ENCODE measurements around the gene ARL8A. TPM values are rescaled to one million over a fixed set of nuclear protein-coding genes. Genes with fewer than 3 reads are reported as not detected.
A peak's percentile ranks its signal among the peaks of the same experiment; 100 is the strongest.
"Not testable (repeated sequence)": the region's sequence is repeated elsewhere in the genome, so short reads cannot be mapped to it uniquely, and the experiment has no call there.

ARL8A gene
- 10 to 100 TPM; 43.9 to 49.3 (median 44.9) TPM for polyA plus RNA-seq (ENCODE audit: insufficient read length in 4 of 4)

DNA sequence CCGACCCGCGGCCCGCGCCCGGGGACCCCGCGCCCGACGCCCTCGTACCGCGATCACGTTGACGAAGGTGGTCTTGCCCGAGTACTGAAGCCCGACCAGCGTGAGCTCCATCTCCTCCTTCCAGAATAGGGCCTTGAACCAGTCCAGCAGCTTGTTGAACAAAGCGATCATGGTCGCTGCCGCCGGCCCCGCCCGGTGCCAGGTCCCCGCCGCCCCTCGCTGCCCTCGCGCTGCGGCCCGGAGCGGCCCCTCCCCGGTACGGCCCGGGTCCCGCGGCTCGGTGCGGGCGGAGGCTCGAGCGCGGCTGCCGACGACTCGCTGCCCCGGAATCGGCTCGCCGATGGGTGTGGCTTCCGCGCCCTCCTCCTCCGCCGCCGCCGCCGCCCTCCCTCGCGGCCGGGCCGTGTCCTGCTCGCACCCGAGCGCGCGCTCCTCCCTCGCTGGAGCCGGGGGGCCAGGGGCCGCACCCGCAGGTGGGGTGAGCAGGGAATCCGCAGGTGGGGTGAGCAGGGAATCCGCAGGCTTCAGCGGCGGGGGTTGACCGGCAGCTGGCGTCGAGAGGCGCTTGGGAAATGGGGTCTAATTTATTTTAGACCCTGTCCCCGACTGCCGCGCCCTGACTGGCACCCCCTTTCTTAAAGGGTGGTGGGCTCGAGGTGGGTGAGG is at the start of gene ARL8A:
TSS of gene ARL8A (minus strand) at position 336 of the 666 bp plus-strand sequence. CDS start at position 171, 165 bp downstream.
- DNase-seq (ENCODE audit: low read depth in 4 of 4, low spot score in 2 of 4): no peak

DNA sequence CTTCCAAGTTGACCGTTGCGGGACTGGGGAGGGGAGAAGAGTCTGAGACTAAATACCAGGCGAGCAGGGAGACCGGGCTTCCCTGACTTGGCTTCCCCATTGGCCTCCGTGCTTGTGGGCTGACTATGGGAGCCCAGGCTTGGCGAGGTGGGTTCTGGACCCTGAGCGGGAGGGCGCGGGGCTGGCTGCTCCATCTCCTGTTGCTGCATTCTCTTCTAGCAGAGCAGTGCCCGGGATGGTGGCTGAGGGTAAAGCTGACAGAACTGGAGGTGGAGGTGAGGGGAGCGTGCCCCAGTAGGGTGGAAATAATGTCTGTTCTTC is 49.8 kb upstream of the ARL8A start:
- DNase-seq (ENCODE audit: low read depth in 4 of 4, low spot score in 2 of 4): no peak

DNA sequence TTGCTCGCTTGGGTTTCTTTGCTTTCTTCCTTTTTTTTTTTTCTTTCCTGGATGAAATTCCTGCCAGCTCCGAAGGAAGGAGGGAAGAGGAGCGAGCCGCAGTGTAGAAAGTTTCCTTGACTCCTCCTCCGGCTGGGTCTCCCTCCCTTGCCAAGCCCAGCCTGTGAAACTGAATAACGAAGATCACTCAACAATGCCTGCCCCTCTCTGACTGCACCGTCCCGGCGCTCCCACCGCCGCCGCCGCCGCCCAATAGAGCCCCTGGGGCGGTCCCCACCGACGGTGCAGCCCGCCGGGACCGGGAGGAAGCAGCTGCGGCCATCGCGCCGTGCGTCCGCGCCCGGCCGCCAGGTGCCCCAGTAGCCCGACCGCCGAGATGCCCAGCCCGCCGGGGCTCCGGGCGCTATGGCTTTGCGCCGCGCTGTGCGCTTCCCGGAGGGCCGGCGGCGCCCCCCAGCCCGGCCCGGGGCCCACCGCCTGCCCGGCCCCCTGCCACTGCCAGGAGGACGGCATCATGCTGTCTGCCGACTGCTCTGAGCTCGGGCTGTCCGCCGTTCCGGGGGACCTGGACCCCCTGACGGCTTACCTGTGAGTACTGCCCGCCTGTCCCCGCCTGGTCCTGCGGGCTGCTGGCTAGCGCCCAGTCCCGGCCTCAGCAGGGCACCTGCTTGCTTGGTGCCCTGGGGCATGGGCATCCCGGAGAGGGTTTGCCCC is 49.2 kb upstream of the ARL8A start, which contains the start of gene LGR6:
TSS of gene LGR6 (plus strand) at position 186 of the 714 bp plus-strand sequence. CDS start at position 377, 191 bp downstream.
- DNase-seq (ENCODE audit: low read depth in 4 of 4, low spot score in 2 of 4): no peak

DNA sequence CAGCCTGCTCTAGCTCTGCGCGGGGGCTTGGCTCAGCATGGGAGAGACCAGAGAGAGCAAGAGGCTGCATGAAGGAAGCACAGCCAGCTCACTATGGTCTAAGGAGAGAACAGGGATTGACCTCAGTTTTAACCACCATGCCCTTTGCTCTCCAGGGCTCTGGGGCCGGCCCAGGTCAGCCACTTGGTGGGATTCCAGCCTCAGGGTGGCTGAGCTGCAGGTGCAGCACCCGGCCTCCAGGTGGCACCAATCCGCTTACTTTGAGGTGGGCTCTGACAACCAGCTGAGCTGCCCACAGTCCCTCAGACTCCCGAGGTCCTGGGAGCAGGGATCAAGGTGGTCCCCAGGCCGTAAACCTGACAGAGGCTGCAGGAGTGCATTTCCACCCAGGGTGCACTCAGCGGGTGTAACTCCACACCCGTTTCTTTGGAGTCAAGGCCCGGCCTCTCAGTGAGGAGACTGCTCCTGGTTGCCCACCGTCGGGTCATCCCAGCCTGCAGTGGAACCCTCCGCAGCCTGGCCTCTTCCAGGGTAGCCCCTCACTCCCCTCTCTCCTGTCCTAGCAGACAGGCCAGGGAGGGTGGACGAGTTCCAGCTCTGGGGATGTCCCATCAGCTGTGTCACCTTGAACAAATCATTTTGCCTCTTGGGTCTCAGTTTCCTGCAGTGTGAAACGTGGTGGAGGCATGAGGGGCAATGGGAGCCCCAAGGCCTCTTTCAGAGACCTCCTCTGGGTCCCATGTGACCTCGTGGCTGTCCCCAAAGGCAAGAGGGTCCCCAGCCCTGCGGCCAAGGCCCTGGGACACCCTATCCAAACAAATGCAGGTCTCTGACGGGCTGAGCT is 48.5 kb upstream of the ARL8A start:
- DNase-seq (ENCODE audit: low read depth in 4 of 4, low spot score in 2 of 4): no peak

DNA sequence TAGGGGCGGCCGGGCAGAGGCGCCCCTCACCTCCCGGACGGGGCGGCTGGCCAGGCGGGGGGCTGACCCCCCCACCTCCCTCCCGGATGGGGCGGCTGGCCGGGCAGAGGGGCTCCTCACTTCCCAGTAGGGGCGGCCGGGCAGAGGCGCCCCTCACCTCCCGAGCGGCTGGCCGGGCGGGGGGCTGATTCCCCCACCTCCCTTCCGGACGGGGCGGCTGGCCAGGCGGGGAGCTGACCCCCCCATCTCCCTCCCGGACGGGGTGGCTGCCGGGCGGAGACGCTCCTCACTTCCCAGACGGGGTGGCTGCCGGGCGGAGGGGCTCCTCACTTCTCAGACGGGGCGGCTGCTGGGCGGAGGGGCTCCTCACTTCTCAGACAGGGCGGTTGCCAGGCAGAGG is 46.9 kb upstream of the ARL8A start:
- DNase-seq (ENCODE audit: low read depth in 4 of 4, low spot score in 2 of 4): not testable (repeated sequence)

DNA sequence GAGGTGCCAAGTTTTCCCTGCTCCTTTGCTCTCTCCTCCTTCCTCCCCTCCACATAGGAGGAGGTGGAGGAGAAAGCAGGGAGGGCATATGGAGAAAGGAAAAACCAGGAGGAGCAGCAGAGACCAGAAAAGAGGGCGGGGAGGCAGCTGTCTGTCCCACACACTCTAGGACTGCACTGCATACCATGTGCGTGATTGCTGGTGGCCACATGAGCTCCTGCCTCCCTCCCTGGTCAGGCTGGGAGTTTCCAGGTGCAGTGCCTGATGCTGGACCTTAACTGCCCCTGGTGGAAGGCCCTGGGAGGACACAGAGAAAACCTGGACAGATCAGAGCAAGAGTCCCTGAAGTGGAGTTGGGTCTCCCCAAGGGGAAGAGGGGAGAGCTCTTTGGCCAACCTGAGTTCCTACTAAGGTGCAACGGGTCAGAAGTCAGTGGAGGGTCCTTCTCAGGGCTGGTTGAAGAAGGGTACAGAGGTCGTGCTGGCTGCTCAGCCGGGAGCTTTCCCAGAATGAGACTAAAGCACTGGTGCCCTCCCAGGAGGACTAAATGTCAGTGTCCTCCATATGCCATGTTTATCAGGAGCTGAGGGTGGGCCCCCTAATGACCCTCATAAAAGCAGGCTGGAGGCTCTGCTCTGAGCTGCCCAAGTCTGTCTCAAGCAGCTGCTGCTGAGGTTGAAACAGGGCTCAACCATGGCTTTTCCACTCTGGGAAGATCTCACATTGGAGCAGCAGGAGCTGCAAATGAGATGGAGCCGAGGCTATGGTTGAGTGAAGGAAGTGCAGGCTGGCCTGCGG is 45.6 kb upstream of the ARL8A start:
- no peak for DNase-seq (ENCODE audit: low read depth in 4 of 4, low spot score in 2 of 4)

DNA sequence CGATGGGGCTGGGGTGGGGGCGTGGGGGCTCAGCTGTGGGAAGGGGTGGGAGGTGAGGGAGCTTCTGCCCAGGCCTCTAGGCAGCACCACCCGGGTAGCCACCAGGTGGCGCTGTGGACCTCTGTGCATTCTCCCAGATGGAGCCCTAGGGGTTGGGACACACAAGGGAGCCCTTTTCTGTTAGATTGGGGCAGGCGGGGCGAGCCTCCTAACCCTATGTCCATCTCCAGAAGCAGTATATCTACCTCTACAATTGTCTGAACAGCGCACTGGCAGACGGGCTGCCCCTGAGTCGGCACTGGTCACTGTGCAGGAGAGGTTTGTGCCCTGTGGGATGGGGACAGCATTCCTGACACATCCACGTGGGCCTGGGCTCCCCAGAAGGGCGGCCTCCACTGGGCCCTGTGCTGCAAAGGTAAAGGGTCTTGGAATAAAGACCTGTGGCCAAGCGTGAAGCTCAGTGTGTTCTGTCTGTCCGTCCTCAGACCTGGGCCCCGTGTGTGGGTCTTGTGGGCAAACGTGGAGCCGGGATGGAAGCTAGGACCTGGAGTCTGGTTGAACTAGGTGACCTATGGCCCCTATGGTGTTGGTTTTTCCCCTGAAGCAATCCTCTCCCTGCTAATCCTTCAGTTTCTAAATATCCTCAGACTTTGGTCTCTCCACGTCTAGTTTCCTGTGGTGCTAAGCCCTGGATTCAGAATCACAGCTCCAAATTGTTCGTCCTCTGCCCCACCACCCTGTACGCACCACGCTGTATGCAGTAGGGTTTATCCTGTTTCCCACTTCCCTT is 44.7 kb upstream of the ARL8A start:
- no peak for DNase-seq (ENCODE audit: low read depth in 4 of 4, low spot score in 2 of 4)

DNA sequence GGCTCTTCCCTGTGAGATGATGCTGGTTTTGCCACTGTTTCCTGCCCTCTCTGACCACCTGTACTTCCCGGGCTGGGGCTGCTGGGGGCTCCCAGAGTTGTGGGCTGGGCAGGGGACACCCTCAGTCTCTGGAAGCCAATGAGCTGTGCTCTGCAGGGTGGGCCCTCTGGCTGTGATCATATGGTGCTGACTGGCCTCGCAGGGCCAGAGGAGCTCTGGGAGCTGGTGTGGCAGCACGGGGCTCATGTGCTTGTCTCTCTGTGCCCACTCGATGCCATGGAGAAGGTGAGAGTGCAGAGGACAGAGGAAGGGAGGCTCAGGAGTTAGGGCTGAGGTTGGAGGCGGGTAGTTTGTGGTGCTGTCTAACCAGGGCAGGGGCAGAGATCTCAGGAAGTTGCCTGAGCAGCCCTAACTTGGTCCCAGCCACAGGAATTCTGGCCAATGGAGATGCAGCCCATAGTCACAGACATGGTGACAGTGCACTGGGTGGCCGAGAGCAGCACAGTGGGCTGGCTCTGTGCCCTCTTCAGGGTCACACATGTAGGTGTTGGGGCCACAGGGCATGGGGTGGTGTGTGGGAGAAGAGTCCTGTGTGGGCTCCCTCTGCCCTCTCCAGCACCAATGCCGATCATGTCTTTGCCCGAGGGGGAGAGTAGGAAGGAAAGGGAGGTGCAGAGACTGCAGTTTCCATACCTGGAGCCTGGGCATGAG is 43.3 kb upstream of the ARL8A start:
- no peak for DNase-seq (ENCODE audit: low read depth in 4 of 4, low spot score in 2 of 4)

DNA sequence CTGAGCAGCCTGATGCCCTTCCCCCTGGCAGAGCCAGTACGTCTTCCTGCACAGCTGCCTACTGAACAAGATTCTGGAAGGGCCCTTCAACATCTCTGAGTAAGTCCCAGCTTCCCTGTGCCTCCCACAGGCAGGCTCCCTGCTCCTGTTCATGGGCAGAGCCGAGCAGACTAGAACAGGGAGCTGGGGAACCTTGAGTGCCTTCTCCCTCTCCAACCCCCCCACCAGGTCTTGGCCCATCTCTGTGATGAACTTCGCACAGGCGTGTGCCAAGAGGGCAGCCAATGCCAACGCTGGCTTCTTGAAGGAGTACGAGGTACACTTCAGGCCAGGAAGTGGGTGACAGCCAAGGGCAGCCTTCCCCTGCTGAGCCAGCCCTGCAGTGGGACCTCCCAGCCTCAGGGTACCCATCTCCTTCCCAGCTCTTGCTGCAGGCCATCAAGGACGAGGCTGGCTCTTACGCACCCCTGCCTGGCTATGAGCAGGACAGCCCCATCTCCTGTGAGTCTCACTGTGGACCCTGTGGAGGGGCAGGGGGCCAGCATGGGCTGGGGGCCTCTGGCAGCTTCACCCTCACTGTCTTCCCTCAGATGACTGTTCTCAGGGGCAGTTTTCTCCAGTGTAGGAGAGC is 42.6 kb upstream of the ARL8A start:
- DNase-seq (ENCODE audit: low read depth in 4 of 4, low spot score in 2 of 4): no peak

DNA sequence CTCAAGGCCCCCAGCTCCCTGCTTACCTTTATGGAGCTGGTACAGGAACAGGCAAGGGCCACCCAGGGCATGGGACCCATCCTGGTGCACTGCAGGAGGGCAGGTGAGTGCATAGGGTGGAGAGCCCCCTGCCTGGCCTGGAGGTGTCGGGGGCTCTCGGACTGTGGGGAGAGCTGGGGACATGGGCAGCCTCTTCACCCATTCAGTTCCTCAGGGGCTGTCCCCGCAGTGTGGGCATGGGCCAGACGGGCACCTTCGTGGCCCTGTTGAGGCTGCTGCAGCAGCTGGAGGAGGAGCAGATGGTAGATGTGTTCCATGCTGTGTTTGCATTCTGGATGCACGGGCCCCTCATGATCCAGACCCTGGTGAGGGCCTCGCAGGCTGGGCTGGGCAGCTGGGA is 41.8 kb upstream of the ARL8A start:
- no peak for DNase-seq (ENCODE audit: low read depth in 4 of 4, low spot score in 2 of 4)

DNA sequence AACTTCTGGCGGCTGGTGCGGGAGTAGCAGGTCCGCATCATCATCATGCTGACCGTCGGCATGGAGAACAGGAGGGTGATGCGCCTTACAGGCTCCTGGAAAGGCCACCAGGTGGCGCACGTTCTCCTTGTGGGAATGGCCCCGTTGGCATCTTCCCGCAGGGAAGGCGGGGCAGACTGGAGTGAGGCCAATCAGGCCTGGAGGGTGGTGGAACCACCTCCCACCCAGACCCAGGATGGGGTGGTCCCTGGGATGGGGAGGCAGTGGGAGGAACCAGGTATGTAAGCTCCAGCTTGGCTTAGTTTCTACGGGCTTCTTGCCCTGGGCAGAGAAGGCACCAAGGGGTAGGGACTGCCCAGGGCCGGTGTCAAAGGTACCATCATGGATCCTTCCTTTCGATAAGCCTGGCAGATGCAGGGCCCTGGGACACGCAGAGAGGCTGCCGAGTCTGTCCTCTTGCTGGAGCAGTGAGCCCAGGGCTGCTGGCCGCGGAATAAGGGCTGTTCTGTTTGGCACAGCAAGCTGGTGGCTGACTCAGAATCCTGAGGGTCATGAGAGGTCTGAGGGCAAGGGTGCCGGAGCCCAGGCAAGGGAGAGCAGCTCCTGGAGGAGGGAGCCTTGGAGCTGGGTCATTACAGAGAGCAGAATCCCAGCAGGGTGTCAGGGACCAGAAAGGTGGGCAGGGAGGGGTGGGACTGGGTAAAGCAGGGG is 40.4 kb upstream of the ARL8A start:
- DNase-seq (ENCODE audit: low read depth in 4 of 4, low spot score in 2 of 4): peak; percentile 60 to 82 (median 70)

DNA sequence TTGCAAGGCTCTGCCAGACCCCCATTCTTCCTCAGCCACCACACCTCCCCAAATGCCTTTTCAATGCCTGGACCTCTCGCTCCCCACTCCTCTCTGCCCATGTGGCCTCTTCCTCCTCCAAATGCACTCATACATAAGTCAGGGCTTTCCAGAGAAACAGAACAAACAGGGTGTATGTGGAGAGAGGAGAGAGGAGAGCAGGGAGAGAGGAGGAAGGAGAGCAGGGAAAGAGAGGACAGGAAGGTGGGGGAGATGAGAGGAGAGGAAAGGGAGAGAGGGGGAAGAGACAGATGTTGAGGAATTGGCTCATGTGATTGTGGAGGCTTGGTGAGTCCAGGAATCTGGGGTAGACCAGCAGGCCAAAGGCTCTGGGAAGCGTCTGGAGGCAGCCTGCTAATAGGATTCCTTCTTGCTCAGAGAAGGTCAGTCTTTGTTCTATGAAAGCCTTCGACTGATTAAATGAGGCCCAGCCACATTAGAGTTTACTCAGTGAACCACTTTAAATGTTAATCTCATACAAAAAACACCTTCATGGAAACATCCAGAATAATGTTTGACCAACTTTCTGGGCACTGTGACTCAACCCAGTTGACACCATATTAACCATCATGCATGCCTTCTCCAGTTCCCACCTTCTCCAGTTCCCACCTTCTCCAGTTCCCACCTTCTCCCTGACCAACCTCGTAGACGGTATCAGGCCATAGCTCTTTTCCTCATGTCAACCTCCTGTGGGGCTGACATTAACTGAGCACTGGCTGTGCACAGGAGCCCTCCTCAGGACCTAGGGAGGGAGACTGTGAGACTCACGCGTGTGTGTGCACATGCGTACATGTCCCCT is 37.7 kb upstream of the ARL8A start:
- DNase-seq (ENCODE audit: low read depth in 4 of 4, low spot score in 2 of 4): no peak

DNA sequence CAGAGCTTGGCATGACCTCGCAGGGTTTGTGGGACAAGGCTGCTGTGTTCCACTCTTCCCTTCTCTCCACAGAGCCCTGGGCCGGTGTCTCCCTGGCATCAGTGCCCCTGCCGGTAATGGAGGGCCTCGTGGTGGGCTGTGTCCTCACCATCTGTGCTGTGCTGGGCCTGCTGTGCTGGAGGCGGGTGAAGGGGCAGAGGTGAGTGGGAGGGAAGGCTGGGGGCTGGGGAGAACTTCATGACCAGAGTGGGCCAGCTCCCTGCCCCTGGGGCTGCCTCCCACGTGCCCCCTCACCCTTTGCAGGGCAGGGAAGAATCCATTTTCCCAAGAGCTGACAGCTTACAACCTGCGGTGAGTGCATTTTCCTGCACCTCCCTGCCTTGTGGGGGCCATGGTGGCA is 37.0 kb upstream of the ARL8A start:
- no peak for DNase-seq (ENCODE audit: low read depth in 4 of 4, low spot score in 2 of 4)

DNA sequence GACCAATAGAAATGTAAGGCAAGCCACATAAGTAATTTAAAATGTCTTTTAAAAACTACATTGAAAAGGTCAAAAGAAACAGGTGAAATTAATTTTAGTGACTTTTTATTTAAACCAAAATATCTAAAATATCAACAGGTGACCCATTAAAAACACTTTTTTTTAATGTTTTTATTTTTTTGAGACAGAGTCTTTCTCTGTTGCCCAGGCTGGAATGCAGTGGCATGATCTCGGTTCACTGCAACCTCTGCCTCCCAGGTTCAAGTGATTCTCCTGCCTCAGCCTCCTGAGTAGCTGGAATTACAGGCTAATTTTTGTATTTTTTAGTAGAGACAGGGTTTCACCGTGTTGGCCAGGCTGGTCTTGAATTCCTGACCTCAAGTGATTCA is 36.2 kb upstream of the ARL8A start:
- not testable (repeated sequence) for DNase-seq (ENCODE audit: low read depth in 4 of 4, low spot score in 2 of 4)

DNA sequence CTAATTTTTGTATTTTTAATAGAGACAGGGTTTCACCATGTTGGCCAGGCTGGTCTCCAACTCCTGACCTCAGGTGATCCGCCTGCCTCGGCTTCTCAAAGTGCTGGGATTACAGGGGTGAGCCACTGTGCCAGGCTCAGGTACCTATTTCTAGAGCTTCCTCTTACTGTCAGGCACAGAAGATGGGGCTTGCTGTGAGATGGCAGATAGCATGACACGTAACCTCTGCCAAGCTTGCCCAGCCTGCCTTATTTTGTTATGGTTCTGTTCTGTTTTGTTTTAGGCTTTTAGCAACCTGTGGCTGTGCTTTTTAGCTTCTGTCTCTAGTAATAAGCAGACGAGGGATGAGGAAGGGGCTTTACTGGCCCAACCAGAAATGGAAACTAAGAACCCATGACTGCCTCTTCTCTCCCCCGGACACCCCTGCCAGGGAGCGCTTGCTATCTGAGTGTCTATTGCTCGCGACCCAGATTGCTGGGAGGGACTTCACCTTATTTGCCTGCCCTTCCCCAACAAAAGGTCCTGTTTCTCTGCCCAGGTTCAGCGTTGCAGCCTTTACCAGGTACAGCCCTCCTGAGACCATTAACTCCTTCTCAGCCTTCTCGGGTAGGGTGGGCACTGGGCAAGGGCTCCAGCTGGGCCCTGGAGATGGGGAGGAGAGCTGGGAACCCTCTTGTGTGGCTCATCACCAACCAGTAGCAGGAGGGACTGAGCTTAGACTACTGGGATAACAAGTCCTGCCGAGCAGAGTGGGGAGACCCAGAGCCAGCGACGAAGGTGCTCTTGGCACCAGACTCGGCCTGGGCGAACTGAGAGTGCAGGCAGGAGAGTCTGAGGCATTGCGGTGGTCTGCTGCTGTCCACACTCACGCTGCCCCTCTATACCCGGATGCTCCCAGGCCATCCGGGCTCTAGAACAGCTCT is 35.6 kb upstream of the ARL8A start:
- DNase-seq (ENCODE audit: low read depth in 4 of 4, low spot score in 2 of 4): no peak

All from left renal cortex interstitium (tissue), 4 donors.